PC-9 (cell line): ENCODE data around the gene CRYL1. TPM values are rescaled to one million over a fixed set of nuclear protein-coding genes. Genes with fewer than 3 reads are reported as not detected.

ENCODE experiments used
- BruUV-seq: library from RNA; stranded (reverse); fragments of 400-500 nt; replicated peaks from 2 replicates; lab custom pipeline; 2021; lab: Mats Ljungman, UMichigan
- CTCF ChIA-PET: fragments of 300-600 bp; sonication (Branson Sonifier 250); formaldehyde crosslinking; loops from one replicate; lab custom pipeline; 2022; ENCODE audit warnings: antibody characterized with exemption; lab: Charles Lee
- POLR2A ChIA-PET: fragments of 300-600 bp; sonication (Branson Sonifier 250); formaldehyde crosslinking; loops from one replicate; lab custom pipeline; 2022; ENCODE audit warnings: antibody characterized with exemption; ENCODE audit not compliant: unreplicated experiment; lab: Charles Lee
- DNase-seq, 2 experiments: peaks; one replicate each; pipeline versions ENCODE4 v3.0.0 to v3.0.0-alpha.2; 2015 to 2022; ENCODE audit warnings: mixed read lengths in 1 of 2
- H2AFZ ChIP-seq: fragments of 200-600 bp; sonication (generic); 2 replicates; pipeline ENCODE4 v1.8.1; 2017; ENCODE audit warnings: antibody characterized with exemption
- H3F3A ChIP-seq: fragments of 200-600 bp; sonication (generic); 2 replicates; pipeline ENCODE4 v1.8.1; 2017; ENCODE audit warnings: antibody characterized with exemption, mild to moderate bottlenecking, low read depth; ENCODE audit not compliant: insufficient read depth
- H3K27ac ChIP-seq: fragments of 200-600 bp; sonication (generic); 2 replicates; pipeline ENCODE4 v1.6.1; 2016; ENCODE audit warnings: mixed run types
- H3K27me3 ChIP-seq: fragments of 200-600 bp; sonication (generic); 2 replicates; pipeline ENCODE4 v1.6.1; 2016; ENCODE audit warnings: low read depth, mixed run types; ENCODE audit not compliant: insufficient read depth
- H3K36me3 ChIP-seq: fragments of 200-600 bp; sonication (generic); 2 replicates; pipeline ENCODE4 v1.6.1; 2016; ENCODE audit warnings: low read depth, mixed run types
- H3K4me1 ChIP-seq: fragments of 200-600 bp; sonication (generic); replicated peaks from 2 replicates; pipeline ENCODE4 v1.6.1; 2016; ENCODE audit warnings: mixed run types; ENCODE audit not compliant: insufficient read depth
- H3K4me2 ChIP-seq: fragments of 200-600 bp; sonication (generic); 2 replicates; pipeline ENCODE4 v1.6.1; 2017; ENCODE audit warnings: mixed run types
- H3K4me3 ChIP-seq: fragments of 200-600 bp; sonication (generic); 2 replicates; pipeline ENCODE4 v1.6.1; 2016; ENCODE audit warnings: mixed run types
- H3K79me2 ChIP-seq: fragments of 200-600 bp; sonication (generic); 2 replicates; pipeline ENCODE4 v1.6.1; 2017; ENCODE audit warnings: low read depth, mixed run types
- H3K9me2 ChIP-seq: fragments of 200-600 bp; sonication (generic); 2 replicates; pipeline ENCODE4 v1.8.1; 2017; ENCODE audit warnings: mild to moderate bottlenecking; ENCODE audit not compliant: insufficient read depth
- H3K9me3 ChIP-seq: fragments of 200-600 bp; sonication (generic); 2 replicates; pipeline ENCODE4 v1.8.1; 2016; ENCODE audit warnings: low read depth; ENCODE audit not compliant: insufficient read depth
- H4K20me1 ChIP-seq: fragments of 200-600 bp; sonication (generic); 2 replicates; pipeline ENCODE4 v1.8.1; 2017; ENCODE audit not compliant: insufficient read depth
- EZH2 ChIP-seq: fragments of 200-600 bp; sonication (generic); IDR thresholded peaks from 2 replicates; pipeline ENCODE4 v1.8.0; 2017; ENCODE audit warnings: antibody characterized with exemption, low read depth
- intact Hi-C: fragments of 100-400 bp; cut with micrococcal nuclease; formaldehyde crosslinking; loops from one replicate; pipeline ENCODE4 v1.10.0; 2022; ENCODE audit not compliant: unreplicated experiment
- total RNA-seq: library from RNA; stranded (reverse); gene quantifications from 2 replicates; pipeline ENCODE4 v1.2.3, GENCODE V29; 2021
- TF ChIP-seq, protein P1 (sequence below): fragments of 200-600 bp; sonication (generic); conservative IDR thresholded peaks from 2 replicates; pipeline ENCODE4 v1.6.1; 2017; ENCODE audit warnings: mixed run types, antibody characterized with exemption, mild to moderate bottlenecking, moderate library complexity

Gene CRYL1
- total RNA-seq, 1 experiment from 2014 or later: 8.7 TPM

DNA sequence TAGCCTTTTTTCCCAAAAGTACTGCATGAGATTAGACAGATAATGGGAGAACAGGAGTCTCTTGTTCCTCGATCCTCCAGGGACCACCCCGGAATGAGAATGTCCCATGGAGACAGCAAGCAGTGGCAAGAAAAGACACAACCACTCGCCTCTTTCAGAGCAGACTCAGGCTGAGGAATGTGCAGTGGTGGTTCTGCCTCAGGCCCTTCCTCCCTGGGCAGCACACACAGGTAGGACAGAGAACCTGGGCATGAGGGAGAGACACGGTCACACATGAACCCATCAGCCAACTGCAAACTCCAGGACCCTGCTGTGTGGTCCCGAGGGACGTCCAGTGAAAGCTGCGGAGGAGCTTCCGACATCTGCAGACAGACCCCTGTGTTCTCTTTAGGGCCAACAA lies 31.0 kb downstream of the CRYL1 start:
- intact Hi-C loops: loop anchor here (1.0 to 10.0 kb wide), 4 partner anchors 218 to 983 kb away; no protein-coding TSS in a partner anchor
- 0 out of 2 replicates have a peak, but pooled peaks cover 3% of the 10 kb centered on the region for H3F3A ChIP-seq
- no peak overlapping the region for H3K4me2 ChIP-seq
- BruUV-seq: no TSS peak
- TF ChIP-seq, protein P1, sequence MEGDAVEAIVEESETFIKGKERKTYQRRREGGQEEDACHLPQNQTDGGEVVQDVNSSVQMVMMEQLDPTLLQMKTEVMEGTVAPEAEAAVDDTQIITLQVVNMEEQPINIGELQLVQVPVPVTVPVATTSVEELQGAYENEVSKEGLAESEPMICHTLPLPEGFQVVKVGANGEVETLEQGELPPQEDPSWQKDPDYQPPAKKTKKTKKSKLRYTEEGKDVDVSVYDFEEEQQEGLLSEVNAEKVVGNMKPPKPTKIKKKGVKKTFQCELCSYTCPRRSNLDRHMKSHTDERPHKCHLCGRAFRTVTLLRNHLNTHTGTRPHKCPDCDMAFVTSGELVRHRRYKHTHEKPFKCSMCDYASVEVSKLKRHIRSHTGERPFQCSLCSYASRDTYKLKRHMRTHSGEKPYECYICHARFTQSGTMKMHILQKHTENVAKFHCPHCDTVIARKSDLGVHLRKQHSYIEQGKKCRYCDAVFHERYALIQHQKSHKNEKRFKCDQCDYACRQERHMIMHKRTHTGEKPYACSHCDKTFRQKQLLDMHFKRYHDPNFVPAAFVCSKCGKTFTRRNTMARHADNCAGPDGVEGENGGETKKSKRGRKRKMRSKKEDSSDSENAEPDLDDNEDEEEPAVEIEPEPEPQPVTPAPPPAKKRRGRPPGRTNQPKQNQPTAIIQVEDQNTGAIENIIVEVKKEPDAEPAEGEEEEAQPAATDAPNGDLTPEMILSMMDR: no peak
- TF ChIP-seq EZH2: no peak
- POLR2A ChIA-PET: no interaction called here
- H4K20me1 ChIP-seq: no peaks in the 10 kb centered on the region
- H3K27ac ChIP-seq: no peak overlapping the region
- H3K9me2 ChIP-seq: no peaks in the 10 kb centered on the region
- CTCF ChIA-PET: no interaction called here
- H3K4me1 ChIP-seq: no peaks in the 10 kb centered on the region
- DNase-seq: no peak
- no peaks in the 10 kb centered on the region for H3K9me3 ChIP-seq
- no peaks in the 10 kb centered on the region for H3K27me3 ChIP-seq
- H3K4me3 ChIP-seq: no peak overlapping the region
- no peaks in the 10 kb centered on the region for H3K79me2 ChIP-seq
- no peak overlapping the region for H2AFZ ChIP-seq
- H3K36me3 ChIP-seq: no peaks in the 10 kb centered on the region

GRCh38 chr13:20492641-20493040 lies 33.0 kb downstream of the CRYL1 start:
- no TSS peak for BruUV-seq
- TF ChIP-seq EZH2: no peak
- TF ChIP-seq, protein P1: peak; percentile 78
- H3K4me3 ChIP-seq: no peak overlapping the region
- CTCF ChIA-PET: interaction anchor here (0.5 to 0.7 kb wide), 3 partner anchors 122 to 340 kb away, joined by 5 read pairs; no protein-coding TSS in a partner anchor
- H3K4me2 ChIP-seq: no peak overlapping the region
- H3K4me1 ChIP-seq: no peaks in the 10 kb centered on the region
- H3F3A ChIP-seq: 0 out of 2 replicates have a peak, but pooled peaks cover 3% of the 10 kb centered on the region
- H3K79me2 ChIP-seq: no peaks in the 10 kb centered on the region
- intact Hi-C loops: loop anchor here (1.0 to 10.0 kb wide), 2 partner anchors 433 to 802 kb away; no protein-coding TSS in a partner anchor
- POLR2A ChIA-PET: no interaction called here
- no peaks in the 10 kb centered on the region for H3K9me3 ChIP-seq
- no peaks in the 10 kb centered on the region for H4K20me1 ChIP-seq
- peak; percentile 33 to 48 for DNase-seq
- H3K27me3 ChIP-seq: no peaks in the 10 kb centered on the region
- no peaks in the 10 kb centered on the region for H3K9me2 ChIP-seq
- H2AFZ ChIP-seq: no peak overlapping the region
- H3K27ac ChIP-seq: no peak overlapping the region
- no peaks in the 10 kb centered on the region for H3K36me3 ChIP-seq

- Histone ChIP-seq H3K4me3 (no peak overlapping the region), H3K9me3 (no peaks in the 10 kb centered on the region), H3K4me1 (no peaks in the 10 kb centered on the region), H3F3A (0 out of 2 replicates have a peak, but pooled peaks cover 3% of the 10 kb centered on the region), H3K9me2 (no peaks in the 10 kb centered on the region), H3K36me3 (no peaks in the 10 kb centered on the region), H4K20me1 (no peaks in the 10 kb centered on the region), H3K4me2 (no peak overlapping the region), H3K79me2 (no peaks in the 10 kb centered on the region), H2AFZ (no peak overlapping the region), H3K27me3 (no peaks in the 10 kb centered on the region), H3K27ac (no peak overlapping the region)
- POLR2A ChIA-PET: no interaction called here
- CTCF ChIA-PET: interaction anchor here (0.5 to 0.6 kb wide), 2 partner anchors 121 to 340 kb away, joined by 5 read pairs; no protein-coding TSS in a partner anchor
- intact Hi-C loops: loop anchor here (1.0 to 10.0 kb wide), 2 partner anchors 433 to 803 kb away; no protein-coding TSS in a partner anchor
- DNase-seq: no peak
- TF ChIP-seq, protein P1: no peak
- no peak for TF ChIP-seq EZH2
- BruUV-seq: no TSS peak
Observed at GRCh38 chr13:20491926-20492435, 33.7 kb downstream of the CRYL1 start.
